ENCODE data around the gene DHH. TPM values are rescaled to one million over a fixed set of nuclear protein-coding genes. Genes with fewer than 3 reads are reported as not detected.
"Not testable (repeated sequence)": the region's sequence is repeated elsewhere in the genome, so short reads cannot be mapped to it uniquely, and the experiment has no call there.

DHH gene
- total RNA-seq, 1 donor from 2014 or later, result 1.5 TPM

DNA sequence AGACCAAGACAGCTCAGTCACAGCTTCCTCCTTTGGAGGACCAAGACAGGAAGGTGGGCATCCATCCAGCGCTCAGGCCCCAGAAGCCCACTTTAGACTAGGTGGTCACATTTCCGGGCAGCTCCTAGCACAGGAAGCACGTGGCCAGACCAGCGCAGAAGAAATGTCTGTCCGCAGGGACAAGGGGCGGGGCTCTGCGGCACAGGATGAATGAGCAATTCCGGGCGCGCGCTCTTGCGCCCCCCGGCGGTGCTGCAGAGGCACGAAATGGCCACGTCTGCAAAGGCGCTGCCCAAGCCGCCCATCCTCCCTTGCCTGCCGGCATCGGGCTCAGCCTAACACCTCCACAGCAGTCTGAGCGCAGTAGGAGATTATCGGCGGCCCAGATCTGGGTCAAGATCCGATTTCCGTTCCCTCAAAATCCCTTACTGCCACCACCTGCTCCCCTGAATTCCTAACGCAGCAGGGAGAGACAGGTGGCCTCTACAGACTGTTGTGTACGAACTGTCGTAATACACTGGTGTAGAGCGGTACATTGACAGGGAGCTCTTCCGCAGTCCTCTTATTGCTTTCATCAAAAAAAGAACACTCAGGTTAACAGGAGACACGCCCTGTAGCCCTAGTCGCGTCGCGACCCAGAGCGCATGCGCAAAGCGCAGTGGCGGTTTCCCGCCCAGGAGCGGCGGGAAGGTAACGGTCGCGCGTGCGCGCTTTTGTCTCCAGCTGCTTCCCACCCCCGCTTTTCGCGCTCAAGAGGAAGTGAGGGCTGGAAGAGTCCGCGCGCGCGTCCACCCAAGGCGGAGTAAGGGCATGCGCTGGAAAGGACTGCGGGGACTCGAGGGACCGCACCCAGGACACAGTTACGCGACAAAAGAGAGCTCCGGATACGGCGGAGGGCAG is 35.8 kb upstream of the DHH start:
- no peaks in the 10 kb centered on the region for H3K27me3 ChIP-seq
- H3K9me3 ChIP-seq, result no peaks in the 10 kb centered on the region
- H3K4me3 ChIP-seq, result peak overlapping the region; percentile 83 to 92
- intact Hi-C loops (cut with DNase I), result loop anchor here (2.0 kb wide), 2 partner anchors 58 to 104 kb away; partner anchors contain the start of gene TUBA1A
- peaks cover 36% of the 10 kb centered on the region for H3K4me1 ChIP-seq
- peak overlapping the region; percentile 98 for H3K27ac ChIP-seq
- TF ChIP-seq, protein P1, sequence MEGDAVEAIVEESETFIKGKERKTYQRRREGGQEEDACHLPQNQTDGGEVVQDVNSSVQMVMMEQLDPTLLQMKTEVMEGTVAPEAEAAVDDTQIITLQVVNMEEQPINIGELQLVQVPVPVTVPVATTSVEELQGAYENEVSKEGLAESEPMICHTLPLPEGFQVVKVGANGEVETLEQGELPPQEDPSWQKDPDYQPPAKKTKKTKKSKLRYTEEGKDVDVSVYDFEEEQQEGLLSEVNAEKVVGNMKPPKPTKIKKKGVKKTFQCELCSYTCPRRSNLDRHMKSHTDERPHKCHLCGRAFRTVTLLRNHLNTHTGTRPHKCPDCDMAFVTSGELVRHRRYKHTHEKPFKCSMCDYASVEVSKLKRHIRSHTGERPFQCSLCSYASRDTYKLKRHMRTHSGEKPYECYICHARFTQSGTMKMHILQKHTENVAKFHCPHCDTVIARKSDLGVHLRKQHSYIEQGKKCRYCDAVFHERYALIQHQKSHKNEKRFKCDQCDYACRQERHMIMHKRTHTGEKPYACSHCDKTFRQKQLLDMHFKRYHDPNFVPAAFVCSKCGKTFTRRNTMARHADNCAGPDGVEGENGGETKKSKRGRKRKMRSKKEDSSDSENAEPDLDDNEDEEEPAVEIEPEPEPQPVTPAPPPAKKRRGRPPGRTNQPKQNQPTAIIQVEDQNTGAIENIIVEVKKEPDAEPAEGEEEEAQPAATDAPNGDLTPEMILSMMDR (IDR thresholded peaks at IDR 0.05), result peak; percentile 61 to 81 (median 78)
- TF ChIP-seq POLR2AphosphoS5 (IDR thresholded peaks at IDR 0.05; ENCODE audit: insufficient read depth in 1 of 2, low read depth in 1 of 2) (peak; percentile 17 to 91), POLR2A (IDR thresholded peaks at IDR 0.05) (peak in 1 of 2 donors; percentile 65)
- peaks cover 0 to 23% of the 10 kb centered on the region in 2 donors for H3K36me3 ChIP-seq
- DNase-seq (ENCODE audit: extremely low spot score in 2 of 2), result peak in 1 of 2 donors; percentile 94

GRCh38 chr12:49129332-49130150 is 34.9 kb upstream of the DHH start:
- Histone ChIP-seq H3K4me3 (peak overlapping the region; percentile 83 to 92), H3K4me1 (peaks cover 36% of the 10 kb centered on the region), H3K9me3 (no peaks in the 10 kb centered on the region), H3K36me3 (peaks cover 0 to 23% of the 10 kb centered on the region in 2 donors), H3K27ac (peak overlapping the region; percentile 98), H3K27me3 (no peaks in the 10 kb centered on the region)
- TF ChIP-seq, protein P1 (IDR thresholded peaks at IDR 0.05), result no peak
- TF ChIP-seq POLR2A (IDR thresholded peaks at IDR 0.05) (no peak), POLR2AphosphoS5 (IDR thresholded peaks at IDR 0.05; ENCODE audit: insufficient read depth in 1 of 2, low read depth in 1 of 2) (no peak)
- DNase-seq (ENCODE audit: extremely low spot score in 2 of 2), result no peak
- intact Hi-C loops (cut with DNase I), result loop anchor here (2.0 to 10.0 kb wide), 3 partner anchors 59 to 105 kb away; partner anchors contain the start of genes KMT2D, RHEBL1 and TUBA1A

GRCh38 chr12:49127971-49128370 is 33.4 kb upstream of the DHH start:
- not testable (repeated sequence) for H3K4me3 ChIP-seq; H3K9me3 ChIP-seq; H3K27ac ChIP-seq; H3K27me3 ChIP-seq; DNase-seq (ENCODE audit: extremely low spot score in 2 of 2)
- peaks cover 0 to 23% of the 10 kb centered on the region in 2 donors for H3K36me3 ChIP-seq
- intact Hi-C loops (cut with DNase I), result loop anchor here (10.0 kb wide), 1 partner anchor 63 kb away; the partner anchor contains the start of genes KMT2D and RHEBL1
- peaks cover 27% of the 10 kb centered on the region for H3K4me1 ChIP-seq

- H3K27ac ChIP-seq, result no peak overlapping the region
- H3K4me3 ChIP-seq, result no peak overlapping the region
- no peaks in the 10 kb centered on the region for H3K9me3 ChIP-seq
- no peaks in the 10 kb centered on the region for H3K27me3 ChIP-seq
- TF ChIP-seq POLR2AphosphoS5 (IDR thresholded peaks at IDR 0.05; ENCODE audit: insufficient read depth in 1 of 2, low read depth in 1 of 2) (no peak), POLR2A (IDR thresholded peaks at IDR 0.05) (no peak)
- TF ChIP-seq, protein P1 (IDR thresholded peaks at IDR 0.05), result no peak
- H3K36me3 ChIP-seq, result peaks cover 0 to 23% of the 10 kb centered on the region in 2 donors
- intact Hi-C loops (cut with DNase I), result loop anchor here (10.0 kb wide), 1 partner anchor 62 kb away; the partner anchor contains the start of genes KMT2D and RHEBL1
- H3K4me1 ChIP-seq, result peaks cover 19% of the 10 kb centered on the region
- no peak for DNase-seq (ENCODE audit: extremely low spot score in 2 of 2)
Observed at GRCh38 chr12:49126852-49127763, 32.5 kb upstream of the DHH start.

Data from vagina (tissue), 2 donors.